ENCODE data around the gene CLIP3. TPM values are rescaled to one million over a fixed set of nuclear protein-coding genes. Genes with fewer than 3 reads are reported as not detected.

Gene CLIP3
- total RNA-seq, 1 donor from 2014 or later = 8.2 TPM

DNA sequence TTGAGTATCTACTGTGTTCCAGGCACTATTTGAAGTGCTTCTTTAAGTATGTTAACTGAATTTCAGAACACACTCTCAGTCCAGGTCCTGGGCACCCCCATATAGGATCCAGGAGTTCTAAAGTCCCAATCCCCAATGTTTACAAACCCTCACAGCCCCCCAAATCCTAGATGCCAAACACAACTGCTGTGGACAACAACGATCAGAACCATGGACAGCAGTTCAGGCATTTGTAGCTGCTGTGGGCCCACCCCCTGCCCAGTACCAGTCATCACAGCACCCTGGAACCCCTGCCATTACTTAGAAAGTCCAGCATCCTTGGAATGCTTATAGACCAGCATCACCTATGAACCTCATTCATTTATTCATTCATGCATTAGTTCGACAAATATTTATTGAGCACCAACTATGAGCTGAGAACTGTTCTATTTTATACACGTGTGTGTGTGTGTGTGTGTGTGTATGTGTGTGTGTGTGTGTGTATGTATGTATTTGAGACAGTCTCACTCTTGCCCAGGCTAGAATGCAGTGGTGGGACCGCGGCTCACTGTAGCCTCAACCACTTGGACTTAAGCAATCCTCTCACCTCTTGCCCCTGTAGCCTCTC lies 57.0 kb downstream of the CLIP3 start:
- Mint-ChIP-seq H3K27me3 (ENCODE audit: insufficient read depth, low read depth) (peaks cover 17% of the 10 kb centered on the region), H3K4me1 (no peaks in the 10 kb centered on the region), H3K9me3 (no peaks in the 10 kb centered on the region), H3K36me3 (no peaks in the 10 kb centered on the region), H3K4me3 (peak overlapping the region; percentile 14), H3K27ac (no peak overlapping the region)
- Histone ChIP-seq H3K4me3 (no peak overlapping the region), H3K79me2 (ENCODE audit: low read depth) (no peaks in the 10 kb centered on the region), H3F3A (ENCODE audit: low read depth) (no peaks in the 10 kb centered on the region), H2AFZ (replicated peaks) (no peak overlapping the region), H3K36me3 (no peaks in the 10 kb centered on the region), H3K27ac (no peak overlapping the region), H3K4me1 (no peaks in the 10 kb centered on the region), H3K9me3 (ENCODE audit: low read depth) (no peaks in the 10 kb centered on the region), H3K27me3 (peaks cover 6% of the 10 kb centered on the region), H3K4me2 (no peak overlapping the region), H4K20me1 (ENCODE audit: low read depth) (peaks cover 9% of the 10 kb centered on the region), H3K9ac (no peak overlapping the region)
- TF ChIP-seq EZH2 (IDR thresholded peaks at IDR 0.05) (no peak), EZH2phosphoT487 (IDR thresholded peaks at IDR 0.05) (no peak)
- TF ChIP-seq, protein P1, sequence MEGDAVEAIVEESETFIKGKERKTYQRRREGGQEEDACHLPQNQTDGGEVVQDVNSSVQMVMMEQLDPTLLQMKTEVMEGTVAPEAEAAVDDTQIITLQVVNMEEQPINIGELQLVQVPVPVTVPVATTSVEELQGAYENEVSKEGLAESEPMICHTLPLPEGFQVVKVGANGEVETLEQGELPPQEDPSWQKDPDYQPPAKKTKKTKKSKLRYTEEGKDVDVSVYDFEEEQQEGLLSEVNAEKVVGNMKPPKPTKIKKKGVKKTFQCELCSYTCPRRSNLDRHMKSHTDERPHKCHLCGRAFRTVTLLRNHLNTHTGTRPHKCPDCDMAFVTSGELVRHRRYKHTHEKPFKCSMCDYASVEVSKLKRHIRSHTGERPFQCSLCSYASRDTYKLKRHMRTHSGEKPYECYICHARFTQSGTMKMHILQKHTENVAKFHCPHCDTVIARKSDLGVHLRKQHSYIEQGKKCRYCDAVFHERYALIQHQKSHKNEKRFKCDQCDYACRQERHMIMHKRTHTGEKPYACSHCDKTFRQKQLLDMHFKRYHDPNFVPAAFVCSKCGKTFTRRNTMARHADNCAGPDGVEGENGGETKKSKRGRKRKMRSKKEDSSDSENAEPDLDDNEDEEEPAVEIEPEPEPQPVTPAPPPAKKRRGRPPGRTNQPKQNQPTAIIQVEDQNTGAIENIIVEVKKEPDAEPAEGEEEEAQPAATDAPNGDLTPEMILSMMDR (IDR thresholded peaks at IDR 0.05) = no peak
- DNase-seq (ENCODE audit: low spot score) = peak; percentile 83

GRCh38 chr19:35973487-35973886 lies 59.2 kb downstream of the CLIP3 start:
- H3K4me1 ChIP-seq = no peaks in the 10 kb centered on the region
- H3K27ac ChIP-seq = no peak overlapping the region
- no peaks in the 10 kb centered on the region for H3K36me3 Mint-ChIP-seq
- H3K4me3 Mint-ChIP-seq = no peak overlapping the region
- no peaks in the 10 kb centered on the region for H3F3A ChIP-seq (ENCODE audit: low read depth)
- no peak overlapping the region for H3K27ac Mint-ChIP-seq
- no peaks in the 10 kb centered on the region for H3K36me3 ChIP-seq
- no peaks in the 10 kb centered on the region for H3K79me2 ChIP-seq (ENCODE audit: low read depth)
- H3K27me3 Mint-ChIP-seq (ENCODE audit: insufficient read depth, low read depth) = peaks cover 15% of the 10 kb centered on the region
- no peak overlapping the region for H2AFZ ChIP-seq (replicated peaks)
- no peaks in the 10 kb centered on the region for H3K9me3 Mint-ChIP-seq
- H3K4me2 ChIP-seq = no peak overlapping the region
- H3K27me3 ChIP-seq = peaks cover 5% of the 10 kb centered on the region
- no peaks in the 10 kb centered on the region for H3K9me3 ChIP-seq (ENCODE audit: low read depth)
- DNase-seq (ENCODE audit: low spot score) = no peak
- no peak overlapping the region for H3K4me3 ChIP-seq
- peaks cover 9% of the 10 kb centered on the region for H4K20me1 ChIP-seq (ENCODE audit: low read depth)
- no peaks in the 10 kb centered on the region for H3K4me1 Mint-ChIP-seq
- H3K9ac ChIP-seq = no peak overlapping the region
- TF ChIP-seq, protein P1 (IDR thresholded peaks at IDR 0.05) = no peak

DNA sequence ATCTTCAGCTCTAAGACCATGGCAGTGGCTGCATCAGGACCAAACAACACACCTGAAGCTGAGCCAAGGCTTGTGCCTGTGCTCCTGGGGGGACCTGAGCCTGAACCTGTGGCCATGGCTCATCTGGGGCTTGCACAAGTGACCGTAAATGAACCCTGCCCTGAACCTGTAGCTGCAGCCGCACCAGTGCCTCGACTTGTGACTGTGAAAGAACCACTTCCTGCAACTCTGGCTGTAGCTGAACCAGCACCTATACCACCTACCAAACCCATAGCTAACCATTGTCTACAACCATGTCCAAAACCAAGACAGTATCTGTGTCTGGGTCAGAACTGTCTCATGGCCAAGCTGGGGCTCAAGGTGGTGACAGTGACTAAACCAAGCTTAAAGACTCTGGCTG lies 65.9 kb downstream of the CLIP3 start:
- no peak overlapping the region for H3K4me2 ChIP-seq
- H3K9me3 ChIP-seq (ENCODE audit: low read depth) = no peaks in the 10 kb centered on the region
- no peaks in the 10 kb centered on the region for H3K79me2 ChIP-seq (ENCODE audit: low read depth)
- H3K27me3 ChIP-seq = peaks cover 34% of the 10 kb centered on the region
- DNase-seq (ENCODE audit: low spot score) = no peak
- no peak overlapping the region for H2AFZ ChIP-seq (replicated peaks)
- TF ChIP-seq, protein P1 (IDR thresholded peaks at IDR 0.05) = no peak
- TF ChIP-seq EZH2 (IDR thresholded peaks at IDR 0.05) (no peak), EZH2phosphoT487 (IDR thresholded peaks at IDR 0.05) (no peak)
- no peaks in the 10 kb centered on the region for H3K9me3 Mint-ChIP-seq
- H3K4me1 ChIP-seq = no peaks in the 10 kb centered on the region
- no peak overlapping the region for H3K27ac ChIP-seq
- peaks cover 7% of the 10 kb centered on the region for H4K20me1 ChIP-seq (ENCODE audit: low read depth)
- no peaks in the 10 kb centered on the region for H3K4me1 Mint-ChIP-seq
- no peaks in the 10 kb centered on the region for H3K36me3 ChIP-seq
- peaks cover 5% of the 10 kb centered on the region for H3F3A ChIP-seq (ENCODE audit: low read depth)
- no peak overlapping the region for H3K27ac Mint-ChIP-seq
- H3K27me3 Mint-ChIP-seq (ENCODE audit: insufficient read depth, low read depth) = peaks cover 16% of the 10 kb centered on the region
- H3K4me3 ChIP-seq = no peak overlapping the region
- no peak overlapping the region for H3K9ac ChIP-seq
- no peak overlapping the region for H3K4me3 Mint-ChIP-seq
- H3K36me3 Mint-ChIP-seq = no peaks in the 10 kb centered on the region

Other genes with a start within 250 kb of the CLIP3 start
- not detected in 2 replicates for gene PRODH2, start 220.0 kb downstream of the CLIP3 start, total RNA-seq (ENCODE audit: low replicate concordance)
- 0.40 and 0.62 TPM in 2 replicates for gene NPHS1, start 180.4 kb downstream of the CLIP3 start, total RNA-seq (ENCODE audit: low replicate concordance)
- 2.4 and 5.5 TPM in 2 replicates for gene KIRREL2, start 176.0 kb downstream of the CLIP3 start, total RNA-seq (ENCODE audit: low replicate concordance)
- gene APLP1, start 164.3 kb downstream of the CLIP3 start, total RNA-seq (ENCODE audit: low replicate concordance) = 89.5 and 191 TPM in 2 replicates
- gene NFKBID, start 132.3 kb downstream of the CLIP3 start, total RNA-seq (ENCODE audit: low replicate concordance) = 1.3 and 4.7 TPM in 2 replicates
- gene HCST, start 130.3 kb downstream of the CLIP3 start, total RNA-seq (ENCODE audit: low replicate concordance) = not detected in 2 replicates
- not detected in 2 replicates for gene TYROBP, start 124.6 kb downstream of the CLIP3 start, total RNA-seq (ENCODE audit: low replicate concordance)
- gene LRFN3, start 96.5 kb downstream of the CLIP3 start, total RNA-seq (ENCODE audit: low replicate concordance) = 2.3 and 9.5 TPM in 2 replicates
- gene SDHAF1, start 37.7 kb downstream of the CLIP3 start, total RNA-seq (ENCODE audit: low replicate concordance) = 4.6 and 18.6 TPM in 2 replicates
- gene SYNE4, start 24.1 kb downstream of the CLIP3 start, total RNA-seq (ENCODE audit: low replicate concordance) = 2.3 and 10.9 TPM in 2 replicates
- gene ALKBH6, start 18.7 kb downstream of the CLIP3 start, total RNA-seq (ENCODE audit: low replicate concordance) = 16.3 and 22.5 TPM in 2 replicates
- gene THAP8, start 21.4 kb upstream of the CLIP3 start, total RNA-seq (ENCODE audit: low replicate concordance) = 6.7 and 9.5 TPM in 2 replicates
- 12.0 and 22.4 TPM in 2 replicates for gene WDR62, start 22.0 kb upstream of the CLIP3 start, total RNA-seq (ENCODE audit: low replicate concordance)
- gene OVOL3, start 78.3 kb upstream of the CLIP3 start, total RNA-seq (ENCODE audit: low replicate concordance) = not detected in 2 replicates
- gene POLR2I, start 82.0 kb upstream of the CLIP3 start, total RNA-seq (ENCODE audit: low replicate concordance) = 44.0 and 67.1 TPM in 2 replicates
- gene TBCB, start 82.6 kb upstream of the CLIP3 start, total RNA-seq (ENCODE audit: low replicate concordance) = 166 and 250 TPM in 2 replicates
- 146 and 258 TPM in 2 replicates for gene CAPNS1, start 107.2 kb upstream of the CLIP3 start, total RNA-seq (ENCODE audit: low replicate concordance)
- gene COX7A1, start 119.6 kb upstream of the CLIP3 start, total RNA-seq (ENCODE audit: low replicate concordance) = not detected in 2 replicates
- 3.1 and 6.2 TPM in 2 replicates for gene ZNF565, start 181.8 kb upstream of the CLIP3 start, total RNA-seq (ENCODE audit: low replicate concordance)
- 167 and 282 TPM in 2 replicates for gene ZNF146, start 182.2 kb upstream of the CLIP3 start, total RNA-seq (ENCODE audit: low replicate concordance)

All from neural progenitor cell (in vitro differentiated cells).